ENCODE results near the gene PARVB.

PARVB gene

DNA sequence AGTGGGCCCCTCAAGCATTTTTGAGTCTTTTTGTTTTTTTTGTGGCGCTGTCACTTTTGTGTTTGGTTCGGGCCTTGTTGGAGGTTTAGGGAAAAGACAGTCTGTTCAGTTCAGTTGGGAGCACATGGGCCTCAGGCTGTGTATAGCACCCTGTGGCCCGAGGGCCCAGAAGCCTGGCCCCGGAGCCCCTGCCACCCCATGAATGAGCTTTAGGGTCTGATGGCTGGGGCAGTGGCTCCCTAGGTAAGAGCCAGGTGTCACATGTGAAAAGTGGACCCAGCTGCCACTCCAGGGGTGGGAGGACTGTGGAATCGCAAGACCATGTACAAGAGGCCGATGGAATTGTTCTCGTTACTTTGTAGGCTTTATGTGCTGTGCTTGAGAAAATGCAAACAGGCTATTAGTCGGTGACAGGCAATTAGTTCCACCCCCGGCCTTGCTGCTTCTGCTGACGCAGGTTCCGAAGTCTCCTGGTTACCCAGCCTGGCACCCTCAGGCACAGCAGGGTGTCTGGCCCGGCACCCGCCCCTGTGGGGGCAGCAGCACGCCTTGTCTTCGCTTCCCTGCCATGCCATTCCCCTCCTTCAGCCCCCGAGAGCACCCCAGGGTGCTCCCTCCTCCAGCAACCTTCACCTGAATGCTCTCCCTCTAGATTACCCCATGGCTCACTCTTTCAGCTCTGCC is 118.5 kb downstream of the PARVB start:
- DNase-seq, result no peak

- DNase-seq, result no peak
Observed at GRCh38 chr22:44143105-44143474, 119.0 kb downstream of the PARVB start.

DNA sequence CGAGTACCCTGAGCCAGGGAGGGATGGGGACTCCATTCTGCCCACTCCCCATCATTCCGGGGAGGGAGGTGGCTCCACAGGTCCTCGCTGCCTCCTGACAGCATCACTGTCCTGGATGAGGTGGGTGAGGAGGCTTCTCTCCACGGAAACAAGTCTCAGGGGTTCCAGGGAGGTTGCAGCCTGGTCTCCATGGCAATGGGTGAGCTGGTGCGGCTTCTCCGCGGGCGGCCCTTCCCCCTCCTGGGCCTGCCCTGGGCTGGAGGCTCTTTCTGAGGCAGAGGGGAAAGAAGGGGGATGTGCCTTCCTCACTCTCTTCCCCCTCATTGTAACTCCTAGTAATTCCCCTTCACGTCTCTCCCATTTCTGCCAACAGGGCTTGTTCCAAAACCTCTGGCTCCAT is 119.5 kb downstream of the PARVB start:
- DNase-seq, result no peak

DNA sequence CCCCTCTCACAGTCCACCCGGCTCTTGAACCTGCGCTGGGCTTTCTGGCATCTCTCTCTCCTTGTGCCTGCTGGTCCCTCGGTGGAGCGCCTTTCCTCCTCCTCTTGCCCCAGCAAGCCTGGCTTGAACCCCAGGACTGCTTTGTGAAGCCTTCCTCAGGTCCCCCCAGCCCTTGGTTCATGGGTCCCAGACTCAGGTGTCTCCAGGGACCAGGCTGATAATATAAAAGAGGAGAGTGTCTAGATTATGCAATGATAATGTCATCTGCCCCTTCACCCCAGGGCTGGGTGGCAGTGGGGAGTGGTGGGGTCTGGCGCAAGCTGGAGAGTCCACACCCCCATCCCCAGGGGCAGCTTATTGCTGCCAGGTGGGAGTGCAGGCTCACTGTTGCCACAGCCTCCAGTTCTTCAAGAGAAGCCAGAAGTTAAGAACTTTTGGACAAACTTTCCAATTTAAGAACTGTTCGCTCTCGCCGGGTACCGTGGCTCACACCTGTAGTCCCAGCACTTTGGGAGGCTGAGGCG is 120.0 kb downstream of the PARVB start:
- DNase-seq, result no peak

DNA sequence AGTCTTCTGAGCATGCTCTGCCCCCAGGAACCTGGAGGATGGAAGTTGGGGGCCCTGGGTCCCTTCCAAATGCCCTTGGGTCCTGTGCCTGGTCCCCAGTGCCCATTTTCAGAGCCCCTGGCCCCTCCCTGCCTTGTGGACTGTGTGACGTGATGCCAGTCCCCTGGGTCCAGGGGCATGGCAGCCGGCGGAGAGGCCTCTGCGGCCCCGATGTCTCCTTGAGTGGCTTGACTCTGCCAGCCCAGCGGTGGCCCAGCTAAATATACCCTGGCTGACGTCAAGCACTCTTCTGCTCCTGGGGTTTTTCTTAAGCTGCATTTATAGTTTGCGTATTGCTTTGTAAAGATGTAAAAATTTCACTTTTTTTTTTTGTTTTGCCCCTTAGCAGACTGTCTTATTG is 121.4 kb downstream of the PARVB start:
- DNase-seq, result no peak

- no peak for DNase-seq
Observed at GRCh38 chr22:44146088-44146861, 122.2 kb downstream of the PARVB start.

DNA sequence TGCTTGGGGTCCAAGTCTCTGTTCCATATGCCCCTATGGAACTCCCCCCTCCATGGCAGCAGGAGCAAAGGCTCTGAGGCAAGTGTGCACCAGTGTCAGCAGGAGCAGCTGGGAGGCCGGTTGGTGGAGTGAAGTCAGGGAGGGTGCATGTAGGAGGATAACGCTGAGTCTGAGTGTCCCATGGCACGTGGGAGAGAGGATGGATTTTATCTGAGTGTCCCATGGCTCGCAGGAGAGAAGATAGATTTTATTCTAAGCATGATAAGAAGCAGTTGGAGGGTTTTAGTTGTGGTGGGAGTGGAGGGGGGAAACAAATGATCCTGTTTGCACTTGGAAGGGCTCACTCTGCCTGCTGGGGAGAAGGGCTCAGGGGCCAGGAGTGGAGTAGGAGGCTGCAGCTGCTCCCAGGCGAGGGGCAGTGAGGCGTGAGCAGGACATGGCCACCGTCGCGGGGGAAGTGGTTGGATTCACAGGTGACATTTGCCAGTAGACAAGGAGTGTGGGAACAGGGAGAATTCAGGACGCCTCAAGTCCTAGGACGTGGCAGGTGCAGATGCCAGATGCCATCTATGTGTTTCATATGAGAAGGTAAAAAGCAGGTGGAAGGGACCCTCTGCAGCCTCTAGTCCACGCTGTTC is 123.0 kb downstream of the PARVB start:
- DNase-seq, result no peak

- DNase-seq, result peak; percentile 92
Observed at GRCh38 chr22:44147821-44148574, 123.9 kb downstream of the PARVB start.

DNA sequence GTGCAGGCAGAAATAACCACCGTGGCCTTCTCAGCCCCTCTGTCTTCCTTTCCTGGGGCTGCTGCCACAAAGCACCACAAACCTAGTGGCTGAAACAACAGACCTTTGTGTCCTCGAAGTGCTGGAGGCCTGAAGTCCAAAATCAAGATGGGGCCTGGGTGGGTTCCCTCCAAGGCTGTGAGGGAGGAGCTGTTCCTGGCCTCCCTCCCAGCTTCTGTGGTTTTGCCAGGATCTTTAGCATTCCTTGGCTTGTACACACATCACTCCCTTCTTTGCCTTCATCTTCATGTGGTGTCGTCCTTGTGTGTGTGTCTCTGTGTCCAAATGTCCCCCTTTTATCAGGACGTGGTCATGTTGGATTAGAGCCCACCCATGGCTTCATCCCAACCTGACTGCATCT is 127.6 kb downstream of the PARVB start:
- DNase-seq, result peak; percentile 89

DNA sequence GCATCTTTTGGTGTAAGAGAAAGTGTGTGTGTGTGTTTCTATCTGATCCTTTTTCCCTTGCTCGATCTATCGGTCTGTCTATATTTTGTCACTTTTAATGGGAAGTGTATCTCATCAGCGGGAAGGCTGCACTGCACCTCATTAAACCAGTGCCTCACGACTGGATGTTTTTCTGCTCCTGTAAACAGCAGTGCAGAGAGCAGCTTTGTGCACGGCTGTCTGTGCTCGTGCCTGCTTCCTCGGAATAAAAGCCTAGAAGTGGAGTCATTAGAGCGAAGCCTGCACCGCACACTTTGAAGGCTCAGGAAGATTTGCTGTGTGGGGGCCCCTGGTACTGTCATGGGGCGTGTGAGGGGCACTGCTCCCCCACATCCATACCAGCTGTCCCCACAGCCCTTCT is 129.6 kb downstream of the PARVB start:
- no peak for DNase-seq

- DNase-seq, result peak; percentile 83
Observed at GRCh38 chr22:44154436-44154942, 130.4 kb downstream of the PARVB start.

- no peak for DNase-seq
Observed at GRCh38 chr22:44155115-44155514, 131.0 kb downstream of the PARVB start.

- DNase-seq, result no peak
Observed at GRCh38 chr22:44157916-44158618, 134.0 kb downstream of the PARVB start.

GRCh38 chr22:44158816-44159215 is 134.7 kb downstream of the PARVB start:
- DNase-seq, result no peak

DNA sequence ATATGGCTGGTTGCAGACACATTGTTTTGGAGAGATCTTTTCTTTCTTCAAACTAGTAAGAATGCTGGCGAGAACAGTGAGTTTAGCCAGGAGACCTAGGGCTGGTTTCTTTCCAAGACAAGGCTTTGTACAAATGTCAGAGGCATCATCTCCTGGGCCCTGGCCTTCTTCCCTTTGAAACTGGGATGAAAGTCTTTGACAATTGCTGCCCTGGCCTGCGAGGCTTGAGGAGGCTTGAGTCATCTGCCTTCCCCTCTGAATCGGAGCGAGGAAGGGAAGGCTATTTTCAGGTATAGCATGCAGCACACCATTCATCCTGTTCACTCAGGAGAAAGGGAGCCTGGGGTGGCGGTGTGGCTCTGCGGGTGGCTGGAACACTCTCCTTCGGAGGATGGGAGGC is 135.1 kb downstream of the PARVB start:
- DNase-seq, result no peak

DNA sequence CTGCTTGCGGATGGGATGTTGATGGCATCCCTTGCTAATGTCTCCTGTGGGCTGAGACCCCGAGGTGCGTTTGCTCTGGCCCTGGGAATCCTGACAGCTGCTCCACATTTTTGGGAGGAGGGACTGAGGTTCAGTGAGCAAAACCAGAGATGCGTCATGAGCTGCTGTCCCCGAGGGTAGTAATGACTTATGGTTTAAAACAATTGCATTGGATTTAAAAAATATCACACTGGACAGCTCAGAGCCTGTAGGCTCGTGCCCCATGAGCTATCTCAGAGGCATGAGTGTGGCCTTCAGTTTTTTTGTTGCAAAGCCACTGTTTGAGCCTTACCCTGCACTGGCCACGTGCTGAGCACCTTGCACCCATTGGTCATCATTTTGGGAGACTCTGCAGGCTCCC is 135.7 kb downstream of the PARVB start:
- no peak for DNase-seq

DNA sequence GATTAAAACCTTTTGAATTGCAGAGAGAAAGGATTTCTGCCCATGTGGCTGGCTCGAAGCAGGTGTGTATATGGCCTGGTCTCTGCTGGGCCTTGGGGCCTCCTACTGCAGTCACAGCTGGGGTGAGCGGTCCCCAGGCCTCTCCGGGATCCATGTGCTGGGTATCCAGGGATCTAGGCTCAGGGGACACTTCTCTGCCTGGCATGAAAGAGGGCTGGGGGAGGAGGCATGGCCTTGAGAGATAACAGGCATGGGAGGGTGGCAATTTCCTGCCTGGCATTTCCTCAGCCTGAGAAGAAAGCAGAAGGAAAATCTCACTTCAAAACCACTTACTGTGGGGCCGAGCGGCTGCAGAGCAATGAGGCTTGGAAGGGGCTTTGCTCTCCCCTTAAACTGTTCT is 136.3 kb downstream of the PARVB start:
- DNase-seq, result no peak

DNA sequence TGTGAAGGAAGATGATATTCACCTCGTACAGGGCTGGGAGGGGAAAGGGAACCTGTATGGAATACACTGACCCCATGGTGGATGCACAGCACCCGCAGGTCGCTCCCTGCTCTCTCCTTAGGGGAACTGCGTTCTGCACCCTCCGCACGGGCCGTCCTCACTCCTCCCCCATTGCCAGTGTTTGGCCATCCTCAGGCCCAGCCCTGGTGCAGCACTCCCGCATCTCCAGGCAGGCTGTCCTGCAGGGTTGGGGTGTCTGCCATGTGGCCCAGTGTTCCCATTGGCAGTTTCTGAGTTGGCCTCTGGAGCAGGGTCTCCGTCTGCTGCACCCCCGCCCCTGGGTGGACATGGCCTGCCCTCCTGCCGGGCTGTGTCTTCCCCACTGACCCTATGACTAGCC is 137.6 kb downstream of the PARVB start:
- no peak for DNase-seq

DNA sequence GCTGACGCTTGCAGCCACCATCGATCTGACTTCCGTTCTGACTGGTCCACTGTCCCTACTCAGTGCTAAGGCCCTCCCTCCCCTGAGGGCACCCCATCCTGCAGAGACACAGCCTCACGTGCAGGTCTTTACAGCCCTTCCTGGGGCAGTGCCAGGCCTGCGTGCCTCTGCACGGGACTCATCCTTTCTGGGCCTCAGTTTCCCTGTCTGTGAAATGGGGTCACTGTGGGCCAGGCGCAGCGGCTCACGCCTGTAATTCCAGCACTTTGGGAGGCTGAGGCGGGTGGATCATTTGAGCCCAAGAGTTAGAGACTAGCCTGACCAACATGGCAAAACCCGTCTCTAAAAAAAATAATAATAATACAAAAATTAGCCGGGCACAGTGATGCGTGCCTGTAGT is 138.9 kb downstream of the PARVB start:
- no peak for DNase-seq

- DNase-seq, result no peak
Observed at GRCh38 chr22:44163536-44163935, 139.4 kb downstream of the PARVB start.

- DNase-seq, result no peak
Observed at GRCh38 chr22:44164031-44164430, 139.9 kb downstream of the PARVB start.

GRCh38 chr22:44165286-44165874 is 141.3 kb downstream of the PARVB start:
- DNase-seq, result no peak

Data from fibroblast of skin of right biceps (primary cell).